ENCODE results near the gene KRT14. TPM values are rescaled to one million over a fixed set of nuclear protein-coding genes. Genes with fewer than 3 reads are reported as not detected.

KRT14 gene
- total and polyA plus RNA-seq, 2 donors (not counting 3 experiments of a cell fraction or from before 2014, with no cell fraction given), result 0.12 to 0.66 TPM

GRCh38 chr17:41580687-41581365, 5.9 kb downstream of the KRT14 start:
- H3K27me3 ChIP-seq (ENCODE audit: control insufficient read depth in 2 of 2, insufficient read depth in 2 of 2, low read length in 2 of 2), result peaks cover 0 to 4% of the 10 kb centered on the region in 2 experiments
- dilution Hi-C loops (cut with MboI; ENCODE audit: extremely low pct_ligation_motif_present, low sequenced_read_pairs), result no loop called here
- BruUV-seq (replicated peaks), result no TSS peak
- H4K20me1 ChIP-seq (replicated peaks; ENCODE audit: control insufficient read depth, extremely low read depth, insufficient read depth, low read length), result no peaks in the 10 kb centered on the region
- no peaks in the 10 kb centered on the region for H3K36me3 ChIP-seq (ENCODE audit: control insufficient read depth in 2 of 2, extremely low read depth in 1 of 2, insufficient read depth in 2 of 2, low read length in 2 of 2)
- no peak overlapping the region for H2AFZ ChIP-seq (ENCODE audit: low read depth, low read length)
- CTCF ChIA-PET, result interaction anchor here (0.9 to 3.3 kb wide), 2 partner anchors 67 to 82 kb away, joined by 5 to 16 read pairs; no protein-coding TSS in a partner anchor
- POLR2A ChIA-PET, result no interaction called here
- no peaks in the 10 kb centered on the region for H3K9me1 ChIP-seq (replicated peaks; ENCODE audit: control insufficient read depth, extremely low read depth, insufficient read depth, low read length)
- FAIRE-seq (no peak), DNase-seq (ENCODE audit: low read depth, low spot score) (no peak)
- H3K9ac ChIP-seq (replicated peaks; ENCODE audit: extremely low read depth, insufficient read depth, low read length), result no peak overlapping the region
- H3K9me3 ChIP-seq (replicated peaks; ENCODE audit: control insufficient read depth, insufficient read depth, low read length), result no peaks in the 10 kb centered on the region
- no peak overlapping the region for H3K27ac ChIP-seq (ENCODE audit: insufficient read depth, low read depth, low read length)
- no peak overlapping the region for H3K4me3 ChIP-seq (replicated peaks in 1 of 3; ENCODE audit: insufficient read depth in 1 of 3, low read depth in 1 of 3, low read length in 3 of 3)
- intact Hi-C loops (cut with micrococcal nuclease), result no loop called here
- H3K79me2 ChIP-seq (ENCODE audit: control insufficient read depth, insufficient read depth, low read length), result no peaks in the 10 kb centered on the region
- H3K4me2 ChIP-seq (ENCODE audit: insufficient read depth, low read length), result no peak overlapping the region
- no peaks in the 10 kb centered on the region for H3K4me1 ChIP-seq (ENCODE audit: control insufficient read depth, extremely low read depth, insufficient read depth, low read length)
- TF ChIP-seq GATA2 (IDR thresholded peaks at IDR 0.05; ENCODE audit: insufficient read depth, insufficient read length, low read depth, low read length), result no peak
- TF ChIP-seq POLR2A (IDR thresholded peaks at IDR 0.05; ENCODE audit: low read depth, low read length), result no peak
- TF ChIP-seq, protein P1, sequence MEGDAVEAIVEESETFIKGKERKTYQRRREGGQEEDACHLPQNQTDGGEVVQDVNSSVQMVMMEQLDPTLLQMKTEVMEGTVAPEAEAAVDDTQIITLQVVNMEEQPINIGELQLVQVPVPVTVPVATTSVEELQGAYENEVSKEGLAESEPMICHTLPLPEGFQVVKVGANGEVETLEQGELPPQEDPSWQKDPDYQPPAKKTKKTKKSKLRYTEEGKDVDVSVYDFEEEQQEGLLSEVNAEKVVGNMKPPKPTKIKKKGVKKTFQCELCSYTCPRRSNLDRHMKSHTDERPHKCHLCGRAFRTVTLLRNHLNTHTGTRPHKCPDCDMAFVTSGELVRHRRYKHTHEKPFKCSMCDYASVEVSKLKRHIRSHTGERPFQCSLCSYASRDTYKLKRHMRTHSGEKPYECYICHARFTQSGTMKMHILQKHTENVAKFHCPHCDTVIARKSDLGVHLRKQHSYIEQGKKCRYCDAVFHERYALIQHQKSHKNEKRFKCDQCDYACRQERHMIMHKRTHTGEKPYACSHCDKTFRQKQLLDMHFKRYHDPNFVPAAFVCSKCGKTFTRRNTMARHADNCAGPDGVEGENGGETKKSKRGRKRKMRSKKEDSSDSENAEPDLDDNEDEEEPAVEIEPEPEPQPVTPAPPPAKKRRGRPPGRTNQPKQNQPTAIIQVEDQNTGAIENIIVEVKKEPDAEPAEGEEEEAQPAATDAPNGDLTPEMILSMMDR (IDR thresholded peaks at IDR 0.05; ENCODE audit: extremely low read depth in 1 of 2, insufficient read depth in 1 of 2, low read depth in 1 of 2, low read length in 2 of 2), result no peak
- no peak for TF ChIP-seq EZH2 (IDR thresholded peaks at IDR 0.05; ENCODE audit: borderline replicate concordance, low read depth, low read length, severe bottlenecking)
- TF ChIP-seq POLR2AphosphoS5 (IDR thresholded peaks at IDR 0.05; ENCODE audit: insufficient read depth, low read depth, low read length), result no peak
- TF ChIP-seq, protein P2, sequence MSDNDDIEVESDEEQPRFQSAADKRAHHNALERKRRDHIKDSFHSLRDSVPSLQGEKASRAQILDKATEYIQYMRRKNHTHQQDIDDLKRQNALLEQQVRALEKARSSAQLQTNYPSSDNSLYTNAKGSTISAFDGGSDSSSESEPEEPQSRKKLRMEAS (IDR thresholded peaks at IDR 0.05; ENCODE audit: insufficient read depth, insufficient read length), result no peak
- no peak for TF ChIP-seq MYC (IDR thresholded peaks at IDR 0.05; ENCODE audit: low read depth, low read length)
- TF ChIP-seq FOS (IDR thresholded peaks at IDR 0.05; ENCODE audit: borderline replicate concordance, insufficient read depth, low read length), result no peak
- no peak for TF ChIP-seq JUN (IDR thresholded peaks at IDR 0.05; ENCODE audit: borderline replicate concordance, insufficient read depth, insufficient read length, low read depth)

All from endothelial cell of umbilical vein (primary cell).